ENCODE measurements around the gene ELAVL2. TPM values are rescaled to one million over a fixed set of nuclear protein-coding genes. Genes with fewer than 3 reads are reported as not detected.

Gene ELAVL2
- total RNA-seq, 4 donors from 2014 or later: under 0.01 to 1.4 (median 0.84) TPM

- WGBS: 68% methylated on average over 6 of the region's 6 CpGs
- no peak for TF ChIP-seq POLR2AphosphoS5 (IDR thresholded peaks at IDR 0.05)
- TF ChIP-seq POLR2A (IDR thresholded peaks at IDR 0.05; ENCODE audit: low read depth): no peak
- TF ChIP-seq EP300 (IDR thresholded peaks at IDR 0.05): no peak
- no peak for TF ChIP-seq CTCF (IDR thresholded peaks at IDR 0.05)
- H3K4me1 ChIP-seq: peaks cover 0 to 3% (median 0%) of the 10 kb centered on the region in 4 donors
- intact Hi-C loops (cut with DNase I): no loop called here
- no peak overlapping the region for H3K4me3 ChIP-seq
- DNase-seq (ENCODE audit: extremely low spot score): peak; percentile 72
- no peak overlapping the region for H3K27ac ChIP-seq (replicated peaks in 1 of 4)
- no peaks in the 10 kb centered on the region for H3K36me3 ChIP-seq
- H3K9me3 ChIP-seq: no peaks in the 10 kb centered on the region
- H3K27me3 ChIP-seq: no peaks in the 10 kb centered on the region
These were observed 181.7 kb downstream of the ELAVL2 start for GRCh38 chr9:23644326-23644725.

- H3K36me3 ChIP-seq: no peaks in the 10 kb centered on the region
- no peaks in the 10 kb centered on the region for H3K9me3 ChIP-seq
- H3K27me3 ChIP-seq: no peaks in the 10 kb centered on the region
- H3K27ac ChIP-seq (replicated peaks in 1 of 4): no peak overlapping the region
- WGBS: 86% methylated on average over 1 of the region's 1 CpG
- peak; percentile 70 for DNase-seq (ENCODE audit: extremely low spot score)
- intact Hi-C loops (cut with DNase I): no loop called here
- peaks cover 0 to 7% (median 0%) of the 10 kb centered on the region in 4 donors for H3K4me1 ChIP-seq
- TF ChIP-seq POLR2AphosphoS5 (IDR thresholded peaks at IDR 0.05): no peak
- TF ChIP-seq CTCF (IDR thresholded peaks at IDR 0.05): no peak
- no peak for TF ChIP-seq POLR2A (IDR thresholded peaks at IDR 0.05; ENCODE audit: low read depth)
- TF ChIP-seq EP300 (IDR thresholded peaks at IDR 0.05): no peak
- no peak overlapping the region for H3K4me3 ChIP-seq
These were observed 182.3 kb downstream of the ELAVL2 start for GRCh38 chr9:23643656-23644258.
